HepG2 (cell line): Measurements from ENCODE around the gene HSDL2. TPM values are rescaled to one million over a fixed set of nuclear protein-coding genes. Genes with fewer than 3 reads are reported as not detected.

Experiments used
- CREB1 ChIP-seq, 2 experiments: fragments of 450-650 bp in 1 of 2; IDR thresholded peaks; 2 replicates each; pipeline ENCODE4 v1.6.1; 2016 to 2017; ENCODE audit warnings: control low read depth in 1 of 2, mild to moderate bottlenecking in 1 of 2, missing compliant biosample characterization in 1 of 2, missing genetic modification characterization in 1 of 2
- ELF3 ChIP-seq: IDR thresholded peaks from 2 replicates; pipeline ENCODE4 v1.6.1; 2016; ENCODE audit warnings: missing genetic modification reagents, missing compliant biosample characterization
- GZF1 ChIP-seq: sonication (generic); formaldehyde crosslinking; IDR thresholded peaks from 2 replicates; pipeline ENCODE4 v1.5.1; 2020; ENCODE audit warnings: mild to moderate bottlenecking, missing genetic modification reagents
- IKZF5 ChIP-seq: IDR thresholded peaks from 2 replicates; pipeline ENCODE4 v1.6.1; 2018; ENCODE audit warnings: missing genetic modification reagents, mild to moderate bottlenecking, missing compliant biosample characterization
- KLF11 ChIP-seq: IDR thresholded peaks from 2 replicates; pipeline ENCODE4 v1.6.1; 2016; ENCODE audit warnings: missing compliant biosample characterization
- MED1 ChIP-seq: sonication (generic); formaldehyde crosslinking; IDR thresholded peaks from 2 replicates; pipeline ENCODE4 v1.4.0; 2020; ENCODE audit warnings: missing genetic modification reagents
- MLX ChIP-seq: IDR thresholded peaks from 2 replicates; pipeline ENCODE4 v1.6.1; 2016
- NCOA1 ChIP-seq: sonication (generic); formaldehyde crosslinking; IDR thresholded peaks from 2 replicates; pipeline ENCODE4 v1.9.0; 2021; ENCODE audit warnings: missing genetic modification reagents
- NR2F2 ChIP-seq: IDR thresholded peaks from 2 replicates; pipeline ENCODE4 v1.6.1; 2012; ENCODE audit warnings: low read depth, inconsistent platforms, borderline replicate concordance
- RAD51 ChIP-seq: fragments of 450-650 bp; IDR thresholded peaks from 2 replicates; pipeline ENCODE4 v1.6.1; 2016; ENCODE audit warnings: borderline replicate concordance
- TRAFD1 ChIP-seq: sonication (generic); formaldehyde crosslinking; IDR thresholded peaks from 2 replicates; pipeline ENCODE4 v1.5.1; 2020; ENCODE audit warnings: missing genetic modification reagents, mild to moderate bottlenecking, borderline replicate concordance
- YEATS4 ChIP-seq: sonication (generic); formaldehyde crosslinking; IDR thresholded peaks from 2 replicates; pipeline ENCODE4 v1.4.0; 2020; ENCODE audit warnings: missing genetic modification reagents, borderline replicate concordance
- ZNF292 ChIP-seq: sonication (generic); formaldehyde crosslinking; IDR thresholded peaks from 2 replicates; pipeline ENCODE4 v1.8.1; 2022; ENCODE audit warnings: mild to moderate bottlenecking, low read depth, missing genetic modification reagents, borderline replicate concordance
- ZNF567 ChIP-seq: sonication (generic); formaldehyde crosslinking; IDR thresholded peaks from 2 replicates; pipeline ENCODE4 v1.8.1; 2023; ENCODE audit warnings: mild to moderate bottlenecking, missing genetic modification reagents, borderline replicate concordance
- ZNF720 ChIP-seq: sonication (generic); formaldehyde crosslinking; IDR thresholded peaks from 2 replicates; pipeline ENCODE4 v1.4.0; 2020; ENCODE audit warnings: missing genetic modification reagents
- ZNF781 ChIP-seq: sonication (generic); formaldehyde crosslinking; IDR thresholded peaks from 2 replicates; pipeline ENCODE4 v1.5.1; 2020; ENCODE audit warnings: borderline replicate concordance, mild to moderate bottlenecking, missing genetic modification reagents; ENCODE audit errors: not compliant biosample characterization
- polyA plus RNA-seq, 8 experiments: library from polyadenylated mRNA; depleted of rRNA in 3 of 8; stranded (reverse) in 7 of 8; unstranded in 1 of 8; fragments of >200 nt; fragmentation: Illumina TruSeq in 4 of 8; extraction: Trizol in 4 of 8; gene quantifications; 2 replicates each; pipeline versions ENCODE4 v1.2.1 to v1.2.3, GENCODE V29; 2011 to 2016; ENCODE audit warnings: low read depth in 4 of 8, missing spikeins in 1 of 8, mixed read lengths in 1 of 8; ENCODE audit not compliant: insufficient read depth in 1 of 8
- total RNA-seq, 5 experiments: library from RNA; depleted of rRNA; stranded (reverse); fragments of >200 nt; fragmentation: Illumina TruSeq; extraction: Trizol; gene quantifications; 2 replicates each; pipeline ENCODE4 v1.2.3, GENCODE V29; 2016; ENCODE audit warnings: low read depth in 1 of 5
- TF ChIP-seq, protein P1 (sequence below): sonication (generic); formaldehyde crosslinking; IDR thresholded peaks from 2 replicates; pipeline ENCODE4 v1.4.0; 2020; ENCODE audit warnings: missing genetic modification reagents, borderline replicate concordance
- TF ChIP-seq, protein P2 (sequence below): sonication (generic); formaldehyde crosslinking; IDR thresholded peaks from 2 replicates; pipeline ENCODE4 v1.5.0; 2020; ENCODE audit warnings: missing genetic modification reagents, mild to moderate bottlenecking, borderline replicate concordance
- TF ChIP-seq, protein P3 (sequence below): sonication (generic); formaldehyde crosslinking; IDR thresholded peaks from 2 replicates; pipeline ENCODE4 v1.4.0; 2020; ENCODE audit warnings: mild to moderate bottlenecking, low read depth, missing genetic modification reagents

HSDL2 gene
- total and polyA plus RNA-seq, 2 of the 13 experiments (the other 11 are each of a cell fraction or from before 2014, with no cell fraction given): 55.3 to 80.2 TPM

DNA sequence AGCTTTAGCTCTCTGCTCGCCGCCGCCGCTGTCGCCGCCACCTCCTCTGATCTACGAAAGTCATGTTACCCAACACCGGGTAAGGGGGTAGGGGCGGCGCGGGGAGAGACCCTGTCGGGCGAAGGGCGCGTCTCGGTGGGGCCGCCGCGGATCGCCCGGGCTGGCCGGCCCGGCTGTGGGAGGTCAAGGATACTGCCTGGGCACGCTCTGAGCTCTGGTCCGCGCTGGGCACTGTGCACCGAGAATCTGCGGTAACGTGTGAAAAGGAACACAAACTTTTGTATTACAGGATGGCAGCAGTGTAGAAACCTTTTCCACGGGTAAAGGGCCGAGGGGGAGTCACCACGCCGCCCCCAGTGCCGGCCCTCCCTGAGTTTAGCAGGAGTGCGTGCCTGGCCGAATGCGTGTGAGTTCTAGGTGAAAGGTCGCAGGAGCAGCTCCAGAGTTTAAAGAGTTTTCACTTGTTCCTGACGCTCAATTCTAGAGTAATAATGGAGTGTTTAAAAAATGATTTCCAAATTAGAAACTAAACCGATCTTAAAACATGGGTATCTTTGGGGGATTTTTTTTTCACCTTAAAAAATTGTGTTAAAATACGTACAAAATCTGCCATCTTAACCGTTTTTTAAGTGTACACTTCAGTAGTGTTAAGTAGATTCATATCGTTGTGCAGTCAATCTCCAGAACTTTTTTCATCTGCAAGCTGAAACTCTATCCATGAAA lies at the start of gene HSDL2 (continued):
- TF ChIP-seq ZNF292 (CRISPR knock-in tag) (no peak), ZNF567 (no peak), CREB1 (IDR thresholded peaks at IDR 0.05) (no peak), CREB1 (CRISPR knock-in tag; IDR thresholded peaks at IDR 0.05) (no peak), RAD51 (no peak), ZNF720 (CRISPR knock-in tag) (no peak), NR2F2 (peak; percentile 52; the same call in 1 of the 2 replicates), NCOA1 (0 out of 2 replicates have a peak, but pooled peaks have one; percentile 34), KLF11 (no peak), ELF3 (CRISPR knock-in tag) (no peak), IKZF5 (CRISPR knock-in tag) (no peak), GZF1 (CRISPR knock-in tag) (no peak), MED1 (CRISPR knock-in tag) (peak; percentile 50; the same call in 1 of the 2 replicates), ZNF781 (CRISPR knock-in tag) (peak; percentile 76), TRAFD1 (CRISPR knock-in tag) (no peak), YEATS4 (CRISPR knock-in tag) (no peak; the same call in 1 of the 2 replicates), MLX (CRISPR knock-in tag) (no peak)
- TF ChIP-seq, protein P1, sequence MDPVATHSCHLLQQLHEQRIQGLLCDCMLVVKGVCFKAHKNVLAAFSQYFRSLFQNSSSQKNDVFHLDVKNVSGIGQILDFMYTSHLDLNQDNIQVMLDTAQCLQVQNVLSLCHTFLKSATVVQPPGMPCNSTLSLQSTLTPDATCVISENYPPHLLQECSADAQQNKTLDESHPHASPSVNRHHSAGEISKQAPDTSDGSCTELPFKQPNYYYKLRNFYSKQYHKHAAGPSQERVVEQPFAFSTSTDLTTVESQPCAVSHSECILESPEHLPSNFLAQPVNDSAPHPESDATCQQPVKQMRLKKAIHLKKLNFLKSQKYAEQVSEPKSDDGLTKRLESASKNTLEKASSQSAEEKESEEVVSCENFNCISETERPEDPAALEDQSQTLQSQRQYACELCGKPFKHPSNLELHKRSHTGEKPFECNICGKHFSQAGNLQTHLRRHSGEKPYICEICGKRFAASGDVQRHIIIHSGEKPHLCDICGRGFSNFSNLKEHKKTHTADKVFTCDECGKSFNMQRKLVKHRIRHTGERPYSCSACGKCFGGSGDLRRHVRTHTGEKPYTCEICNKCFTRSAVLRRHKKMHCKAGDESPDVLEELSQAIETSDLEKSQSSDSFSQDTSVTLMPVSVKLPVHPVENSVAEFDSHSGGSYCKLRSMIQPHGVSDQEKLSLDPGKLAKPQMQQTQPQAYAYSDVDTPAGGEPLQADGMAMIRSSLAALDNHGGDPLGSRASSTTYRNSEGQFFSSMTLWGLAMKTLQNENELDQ: no peak
- TF ChIP-seq, protein P2, sequence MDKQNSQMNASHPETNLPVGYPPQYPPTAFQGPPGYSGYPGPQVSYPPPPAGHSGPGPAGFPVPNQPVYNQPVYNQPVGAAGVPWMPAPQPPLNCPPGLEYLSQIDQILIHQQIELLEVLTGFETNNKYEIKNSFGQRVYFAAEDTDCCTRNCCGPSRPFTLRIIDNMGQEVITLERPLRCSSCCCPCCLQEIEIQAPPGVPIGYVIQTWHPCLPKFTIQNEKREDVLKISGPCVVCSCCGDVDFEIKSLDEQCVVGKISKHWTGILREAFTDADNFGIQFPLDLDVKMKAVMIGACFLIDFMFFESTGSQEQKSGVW (CRISPR knock-in tag): no peak
- TF ChIP-seq, protein P3, sequence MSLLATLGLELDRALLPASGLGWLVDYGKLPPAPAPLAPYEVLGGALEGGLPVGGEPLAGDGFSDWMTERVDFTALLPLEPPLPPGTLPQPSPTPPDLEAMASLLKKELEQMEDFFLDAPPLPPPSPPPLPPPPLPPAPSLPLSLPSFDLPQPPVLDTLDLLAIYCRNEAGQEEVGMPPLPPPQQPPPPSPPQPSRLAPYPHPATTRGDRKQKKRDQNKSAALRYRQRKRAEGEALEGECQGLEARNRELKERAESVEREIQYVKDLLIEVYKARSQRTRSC (CRISPR knock-in tag): no peak
